Caco-2 (cell line): ENCODE results near the gene NSMF. TPM values are rescaled to one million over a fixed set of nuclear protein-coding genes. Genes with fewer than 3 reads are reported as not detected.

ENCODE experiments used
- BruUV-seq: library from RNA; stranded (reverse); fragments of 400-500 nt; replicated peaks from 2 replicates; lab custom pipeline; 2021; lab: Mats Ljungman, UMichigan
- CTCF ChIA-PET: fragments of 300-600 bp; sonication (Branson Sonifier 250); formaldehyde crosslinking; loops from one replicate; lab custom pipeline; 2022; ENCODE audit warnings: antibody characterized with exemption; lab: Charles Lee
- POLR2A ChIA-PET: fragments of 300-600 bp; sonication (Branson Sonifier 250); formaldehyde crosslinking; loops from one replicate; lab custom pipeline; 2022; ENCODE audit warnings: antibody characterized with exemption; lab: Charles Lee
- DNase-seq, 2 experiments: peaks; one replicate each; pipeline versions ENCODE4 v3.0.0 to v3.0.0-alpha.2; 2020 to 2022
- H3K27me3 ChIP-seq: replicated peaks from 2 replicates; pipeline ENCODE4 v1.6.0; 2011; ENCODE audit warnings: low read length; ENCODE audit not compliant: control insufficient read depth, insufficient read depth
- H3K36me3 ChIP-seq: 2 replicates; pipeline ENCODE4 v1.5.1; 2011; ENCODE audit warnings: low read length; ENCODE audit not compliant: control insufficient read depth, insufficient read depth
- H3K4me1 ChIP-seq: fragments of 250-450 bp; sonication (Bioruptor Pico); 2 replicates; pipeline ENCODE4 v1.5.1; 2020; ENCODE audit warnings: mild to moderate bottlenecking
- H3K4me3 ChIP-seq: 2 replicates; pipeline ENCODE4 v1.5.1; 2011; ENCODE audit warnings: low read depth, mild to moderate bottlenecking, control low read depth, low read length
- H3K9me3 ChIP-seq: fragments of 250-450 bp; sonication (Bioruptor Pico); 2 replicates; pipeline ENCODE4 v1.5.1; 2020; ENCODE audit warnings: mild to moderate bottlenecking, moderate library complexity
- H3K27ac Mint-ChIP-seq: one replicate; pipeline ENCODE4 v1.8.0; 2022; ENCODE audit warnings: mixed read lengths; ENCODE audit not compliant: unreplicated experiment
- H3K27me3 Mint-ChIP-seq: one replicate; pipeline ENCODE4 v1.8.0; 2022; ENCODE audit warnings: mixed read lengths; ENCODE audit not compliant: insufficient read depth, unreplicated experiment
- H3K36me3 Mint-ChIP-seq: one replicate; pipeline ENCODE4 v1.8.0; 2022; ENCODE audit warnings: mild to moderate bottlenecking, mixed read lengths; ENCODE audit not compliant: insufficient read depth, unreplicated experiment
- H3K4me1 Mint-ChIP-seq: one replicate; pipeline ENCODE4 v1.8.0; 2022; ENCODE audit warnings: low read depth, mixed read lengths; ENCODE audit not compliant: unreplicated experiment
- H3K4me3 Mint-ChIP-seq: one replicate; pipeline ENCODE4 v1.8.0; 2022; ENCODE audit warnings: mild to moderate bottlenecking, moderate library complexity, mixed read lengths; ENCODE audit not compliant: unreplicated experiment
- H3K9me3 Mint-ChIP-seq: one replicate; pipeline ENCODE4 v1.8.0; 2022; ENCODE audit warnings: mixed read lengths; ENCODE audit not compliant: unreplicated experiment
- intact Hi-C: fragments of 100-400 bp; cut with micrococcal nuclease; formaldehyde crosslinking; loops from one replicate; pipeline ENCODE4 v1.10.0; 2022; ENCODE audit not compliant: unreplicated experiment
- total RNA-seq: library from RNA; stranded (reverse); gene quantifications from 2 replicates; pipeline ENCODE4 v1.2.3, GENCODE V29; 2022
- TF ChIP-seq, protein P1 (sequence below), 2 experiments: fragments of 200-600 bp in 1 of 2; IDR thresholded peaks; 1 replicate in 1 of 2; 2 replicates in 1 of 2; pipeline versions ENCODE4 v1.5.1 to v1.8.0; 2011 to 2022; ENCODE audit warnings: antibody characterized with exemption in 1 of 2, control low read depth in 1 of 2, inconsistent platforms in 1 of 2, low read depth in 1 of 2, low read length in 1 of 2, mild to moderate bottlenecking in 1 of 2, moderate library complexity in 1 of 2; ENCODE audit not compliant: insufficient read depth in 1 of 2, severe bottlenecking in 1 of 2, unreplicated experiment in 1 of 2

Gene NSMF
- total RNA-seq, 1 experiment from 2014 or later = 67.6 TPM

DNA sequence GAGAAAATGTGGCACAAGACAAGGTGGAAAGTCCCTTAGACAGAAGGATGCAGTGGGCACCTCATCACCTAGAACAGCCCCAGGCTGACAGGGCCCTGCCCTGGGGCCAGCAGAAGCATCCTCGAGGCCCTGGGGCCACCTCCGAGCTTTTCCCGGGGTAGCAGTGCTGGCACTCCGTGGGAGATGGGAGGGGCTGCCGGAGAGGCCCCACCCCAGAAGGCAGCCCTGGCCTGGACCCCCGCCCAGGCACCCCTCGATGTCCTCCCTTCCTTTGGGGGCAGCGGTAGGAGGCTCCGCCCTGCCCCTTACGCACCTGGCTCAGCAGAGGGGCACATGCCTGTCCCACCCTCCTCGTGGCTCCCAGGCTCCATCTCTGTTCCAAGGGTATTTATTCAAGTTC, 17.7 kb upstream of the NSMF start:
- Mint-ChIP-seq H3K27ac (no peak overlapping the region), H3K27me3 (no peaks in the 10 kb centered on the region), H3K36me3 (peaks cover 4% of the 10 kb centered on the region), H3K9me3 (peaks cover 35% of the 10 kb centered on the region), H3K4me3 (no peak overlapping the region), H3K4me1 (peaks cover 7% of the 10 kb centered on the region)
- intact Hi-C loops = no loop called here
- no peaks in the 10 kb centered on the region for H3K27me3 ChIP-seq
- peaks cover 11% of the 10 kb centered on the region; the same call in 1 of the 2 replicates for H3K4me1 ChIP-seq
- TF ChIP-seq, protein P1, sequence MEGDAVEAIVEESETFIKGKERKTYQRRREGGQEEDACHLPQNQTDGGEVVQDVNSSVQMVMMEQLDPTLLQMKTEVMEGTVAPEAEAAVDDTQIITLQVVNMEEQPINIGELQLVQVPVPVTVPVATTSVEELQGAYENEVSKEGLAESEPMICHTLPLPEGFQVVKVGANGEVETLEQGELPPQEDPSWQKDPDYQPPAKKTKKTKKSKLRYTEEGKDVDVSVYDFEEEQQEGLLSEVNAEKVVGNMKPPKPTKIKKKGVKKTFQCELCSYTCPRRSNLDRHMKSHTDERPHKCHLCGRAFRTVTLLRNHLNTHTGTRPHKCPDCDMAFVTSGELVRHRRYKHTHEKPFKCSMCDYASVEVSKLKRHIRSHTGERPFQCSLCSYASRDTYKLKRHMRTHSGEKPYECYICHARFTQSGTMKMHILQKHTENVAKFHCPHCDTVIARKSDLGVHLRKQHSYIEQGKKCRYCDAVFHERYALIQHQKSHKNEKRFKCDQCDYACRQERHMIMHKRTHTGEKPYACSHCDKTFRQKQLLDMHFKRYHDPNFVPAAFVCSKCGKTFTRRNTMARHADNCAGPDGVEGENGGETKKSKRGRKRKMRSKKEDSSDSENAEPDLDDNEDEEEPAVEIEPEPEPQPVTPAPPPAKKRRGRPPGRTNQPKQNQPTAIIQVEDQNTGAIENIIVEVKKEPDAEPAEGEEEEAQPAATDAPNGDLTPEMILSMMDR (IDR thresholded peaks at IDR 0.05; ENCODE audit: insufficient read depth in 1 of 2, low read depth in 1 of 2, low read length in 1 of 2, severe bottlenecking in 1 of 2, unreplicated experiment in 1 of 2) = no peak
- no peak overlapping the region for H3K4me3 ChIP-seq
- POLR2A ChIA-PET = no interaction called here
- DNase-seq = no peak
- CTCF ChIA-PET = no interaction called here
- no TSS peak for BruUV-seq
- no peaks in the 10 kb centered on the region for H3K36me3 ChIP-seq
- peaks cover 23% of the 10 kb centered on the region for H3K9me3 ChIP-seq

DNA sequence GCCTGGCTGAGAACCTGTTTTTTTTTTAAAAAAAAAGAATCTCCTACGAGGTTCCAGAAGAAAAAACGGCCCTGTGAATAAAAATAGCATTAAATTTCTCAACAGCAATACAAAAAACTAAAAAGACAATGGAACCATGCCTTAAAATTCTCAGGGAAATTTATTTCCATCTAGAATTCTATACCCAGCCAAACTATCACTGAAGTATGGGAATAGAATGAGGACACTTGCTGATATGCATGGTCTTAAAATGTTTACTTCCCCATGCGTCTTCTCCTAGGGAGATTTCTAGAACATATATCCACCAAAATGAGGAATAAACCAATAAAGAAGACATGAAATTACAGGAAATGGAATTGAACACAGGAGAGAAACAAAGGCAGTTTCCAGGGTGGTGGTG, 16.5 kb upstream of the NSMF start:
- TF ChIP-seq, protein P1 (IDR thresholded peaks at IDR 0.05; ENCODE audit: insufficient read depth in 1 of 2, low read depth in 1 of 2, low read length in 1 of 2, severe bottlenecking in 1 of 2, unreplicated experiment in 1 of 2) = no peak
- H3K4me1 Mint-ChIP-seq = peaks cover 7% of the 10 kb centered on the region

DNA sequence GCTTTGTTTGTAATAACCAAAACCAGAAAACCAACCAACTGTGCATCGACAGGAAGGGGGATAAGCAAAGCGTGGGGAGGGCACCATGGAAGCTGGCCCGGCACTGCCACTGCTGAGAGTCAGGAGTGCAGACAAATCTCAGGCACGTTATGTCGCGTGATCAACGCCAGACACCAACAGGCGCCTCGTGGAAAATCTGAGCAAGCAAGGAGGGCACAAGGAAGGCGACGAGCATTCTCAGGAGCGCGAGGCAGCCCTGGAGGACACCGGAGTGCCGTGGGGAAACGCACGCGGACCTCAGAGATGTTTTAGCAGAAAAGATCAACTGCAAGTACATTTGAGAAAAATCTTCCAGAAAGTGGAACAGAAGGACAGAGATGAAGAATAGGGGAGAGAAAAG, 15.1 kb upstream of the NSMF start:
- no peaks in the 10 kb centered on the region for H3K36me3 ChIP-seq
- DNase-seq = no peak
- peaks cover 7% of the 10 kb centered on the region; the same call in 1 of the 2 replicates for H3K4me1 ChIP-seq
- ChIA-PET POLR2A (interaction anchor here (0.6 kb wide), 1 partner anchor 15 kb away, joined by 8 read pairs; no protein-coding TSS in a partner anchor), CTCF (no interaction called here)
- BruUV-seq = no TSS peak
- H3K4me1 Mint-ChIP-seq = peaks cover 2% of the 10 kb centered on the region
- H3K4me3 ChIP-seq = no peak overlapping the region
- no peak overlapping the region for H3K4me3 Mint-ChIP-seq
- H3K27me3 ChIP-seq = no peaks in the 10 kb centered on the region
- H3K9me3 Mint-ChIP-seq = peaks cover 35% of the 10 kb centered on the region
- intact Hi-C loops = no loop called here
- peaks cover 4% of the 10 kb centered on the region for H3K36me3 Mint-ChIP-seq
- H3K27ac Mint-ChIP-seq = no peak overlapping the region
- peaks cover 23% of the 10 kb centered on the region for H3K9me3 ChIP-seq
- H3K27me3 Mint-ChIP-seq = no peaks in the 10 kb centered on the region
- TF ChIP-seq, protein P1 (IDR thresholded peaks at IDR 0.05; ENCODE audit: insufficient read depth in 1 of 2, low read depth in 1 of 2, low read length in 1 of 2, severe bottlenecking in 1 of 2, unreplicated experiment in 1 of 2) = no peak

More for the DNA sequence above, 16.5 kb upstream of the NSMF start:
- H3K9me3 Mint-ChIP-seq = peaks cover 35% of the 10 kb centered on the region
- peaks cover 4% of the 10 kb centered on the region for H3K36me3 Mint-ChIP-seq
- no TSS peak for BruUV-seq
- H3K27ac Mint-ChIP-seq = no peak overlapping the region
- Histone ChIP-seq H3K4me3 (no peak overlapping the region), H3K27me3 (no peaks in the 10 kb centered on the region), H3K4me1 (peaks cover 11% of the 10 kb centered on the region; the same call in 1 of the 2 replicates), H3K36me3 (no peaks in the 10 kb centered on the region), H3K9me3 (peaks cover 23% of the 10 kb centered on the region)
- no peak overlapping the region for H3K4me3 Mint-ChIP-seq
- no peaks in the 10 kb centered on the region for H3K27me3 Mint-ChIP-seq
- intact Hi-C loops = no loop called here
- ChIA-PET CTCF (no interaction called here), POLR2A (no interaction called here)
- DNase-seq = no peak
